Ovary (tissue), 3 donors: ENCODE data around the gene POLR3K.

Experiments
- CTCF ChIP-seq, 3 donors: fragments of 450-650 bp in 2 of 3; fragments of 200-600 bp in 1 of 3; IDR thresholded peaks; one replicate each; pipeline versions ENCODE4 v1.5.1 to v1.8.0; 2016 to 2022; ENCODE audit warnings: antibody characterized with exemption in 3 of 3, mild to moderate bottlenecking in 1 of 3
- EP300 ChIP-seq: sonication (generic); formaldehyde crosslinking; IDR thresholded peaks from one replicate; pipeline ENCODE4 v1.6.1; 2017; ENCODE audit warnings: antibody characterized with exemption
- POLR2A ChIP-seq: fragments of 450-650 bp; IDR thresholded peaks from one replicate; pipeline ENCODE4 v1.6.1; 2017; ENCODE audit warnings: antibody characterized with exemption, mild to moderate bottlenecking, moderate library complexity
- donor health status: DM: no; HTN: no; CAD: no.

GRCh38 chr16:76535-77272 is 23.3 kb upstream of the POLR3K start:
- TF ChIP-seq CTCF (IDR thresholded peaks at IDR 0.05): no peak
- no peak for TF ChIP-seq EP300
- TF ChIP-seq POLR2A: peak; percentile 22
